K562 (cell line): ENCODE results near the gene MAP1LC3B2. TPM values are rescaled to one million over a fixed set of nuclear protein-coding genes. Genes with fewer than 3 reads are reported as not detected.

Experiments
- ARNT ChIP-seq, 2 experiments: fragments of 450-650 bp; IDR thresholded peaks; 2 replicates each; pipeline ENCODE4 v1.6.1; 2016; ENCODE audit warnings: mild to moderate bottlenecking in 1 of 2
- CREB1 ChIP-seq, 2 experiments: sonication (generic) in 1 of 2; formaldehyde crosslinking in 1 of 2; IDR thresholded peaks; 2 replicates each; pipeline versions ENCODE4 v1.6.1 to v1.8.0; 2012 to 2022; ENCODE audit warnings: inconsistent platforms in 1 of 2, mild to moderate bottlenecking in 1 of 2, missing genetic modification reagents in 1 of 2, moderate library complexity in 1 of 2
- DACH1 ChIP-seq: fragments of 450-650 bp; IDR thresholded peaks from 2 replicates; pipeline ENCODE4 v1.6.1; 2018; ENCODE audit not compliant: partially characterized antibody
- DMBX1 ChIP-seq: fragments of 250-450 bp; sonication (Bioruptor Pico); IDR thresholded peaks from 2 replicates; pipeline ENCODE4 v1.8.0; 2022; ENCODE audit warnings: inconsistent platforms, mild to moderate bottlenecking, moderate library complexity, borderline replicate concordance
- DPF2 ChIP-seq: fragments of 450-650 bp; IDR thresholded peaks from 2 replicates; pipeline ENCODE4 v1.6.1; 2016
- GATA2 ChIP-seq: sonication (generic); formaldehyde crosslinking; IDR thresholded peaks from 2 replicates; pipeline ENCODE4 v1.4.0; 2020; ENCODE audit warnings: mild to moderate bottlenecking, missing genetic modification reagents
- GTF2E2 ChIP-seq: fragments of 200-800 bp; sonication (Bioruptor generic); IDR thresholded peaks from 2 replicates; pipeline ENCODE4 v1.6.1; 2016; ENCODE audit warnings: missing genetic modification characterization, missing compliant biosample characterization
- KLF1 ChIP-seq: fragments of 450-650 bp; IDR thresholded peaks from 2 replicates; pipeline ENCODE4 v1.6.1; 2016; ENCODE audit warnings: missing genetic modification characterization, missing compliant biosample characterization
- NFIX ChIP-seq: fragments of 250-450 bp; sonication (Bioruptor Pico); IDR thresholded peaks from 2 replicates; pipeline ENCODE4 v1.4.0; 2020; ENCODE audit warnings: low read depth, mild to moderate bottlenecking, moderate library complexity
- RBM25 ChIP-seq: fragments of 200-400 bp; formaldehyde crosslinking; IDR thresholded peaks from 2 replicates; pipeline ENCODE4 v1.6.1; 2018; ENCODE audit warnings: low read length, low read depth, moderate library complexity; ENCODE audit not compliant: severe bottlenecking
- RFX7 ChIP-seq: fragments of 250-450 bp; sonication (Bioruptor Pico); IDR thresholded peaks from 2 replicates; pipeline ENCODE4 v1.5.1; 2021; ENCODE audit warnings: mild to moderate bottlenecking
- RUNX1 ChIP-seq: sonication (generic); IDR thresholded peaks from 2 replicates; pipeline ENCODE4 v1.6.1; 2016; ENCODE audit warnings: antibody characterized with exemption, low read depth
- SIN3B ChIP-seq: fragments of 450-650 bp; IDR thresholded peaks from 2 replicates; pipeline ENCODE4 v1.6.1; 2017; ENCODE audit warnings: low read depth, mild to moderate bottlenecking, moderate library complexity
- SIRT6 ChIP-seq: IDR thresholded peaks from one replicate; pipeline ENCODE4 v1.6.1; 2012; ENCODE audit warnings: low read depth, mild to moderate bottlenecking, control low read depth, inconsistent platforms, low read length, moderate library complexity
- SMC3 ChIP-seq: conservative IDR thresholded peaks from 2 replicates; pipeline ENCODE4 v1.6.1; 2011; ENCODE audit warnings: low read depth, low read length, improper control_type of control experiment; ENCODE audit not compliant: insufficient read depth
- ZNF146 ChIP-seq: IDR thresholded peaks from one replicate; pipeline ENCODE4 v1.6.1; 2018; ENCODE audit warnings: missing compliant biosample characterization; ENCODE audit not compliant: unreplicated experiment
- polyA plus RNA-seq, 8 experiments: library from polyadenylated mRNA; depleted of rRNA in 4 of 8; stranded (reverse) in 5 of 8; unstranded in 3 of 8; fragments of >200 nt; fragmentation: Nextera tagmentation in 2 of 8; fragmentation: Illumina TruSeq in 1 of 8; extraction: Ambion mirVana in 2 of 8; extraction: Trizol in 1 of 8; gene quantifications; 2 replicates each; pipeline versions ENCODE4 v1.2.1 to v1.2.3, GENCODE V29; 2011 to 2014; ENCODE audit warnings: inconsistent platforms in 1 of 8, missing spikeins in 1 of 8
- total RNA-seq, 7 experiments: library from RNA; depleted of rRNA in 6 of 7; stranded (reverse); fragments of >200 nt in 6 of 7; fragmentation: Illumina TruSeq in 2 of 7; extraction: Trizol in 2 of 7; gene quantifications; 2 replicates each; pipeline versions ENCODE4 v1.2.1 to v1.2.3, GENCODE V29; 2011 to 2021; ENCODE audit warnings: low replicate concordance in 1 of 7
- TF ChIP-seq, protein P1 (sequence below): sonication (generic); formaldehyde crosslinking; IDR thresholded peaks from 2 replicates; pipeline ENCODE4 v1.8.0; 2022; ENCODE audit warnings: mild to moderate bottlenecking, missing genetic modification reagents
- TF ChIP-seq, protein P2 (sequence below): sonication (generic); formaldehyde crosslinking; IDR thresholded peaks from 2 replicates; pipeline ENCODE4 v1.8.1; 2023; ENCODE audit warnings: mild to moderate bottlenecking, missing genetic modification reagents
- TF ChIP-seq, protein P3 (sequence below), 2 experiments: fragments of 450-650 bp; conservative IDR thresholded peaks; 2 replicates each; pipeline ENCODE4 v1.6.1; 2017; ENCODE audit warnings: mild to moderate bottlenecking in 2 of 2, moderate library complexity in 2 of 2
- TF ChIP-seq, protein P4 (sequence below): fragments of 200-800 bp; sonication (Bioruptor generic); IDR thresholded peaks from 2 replicates; pipeline ENCODE4 v1.6.1; 2017; ENCODE audit warnings: missing genetic modification characterization, missing compliant biosample characterization
- TF ChIP-seq, protein P5 (sequence below), 2 experiments: fragments of 200-800 bp in 1 of 2; sonication (Bioruptor generic) in 1 of 2; sonication (generic) in 1 of 2; formaldehyde crosslinking in 1 of 2; IDR thresholded peaks in 1 of 2; conservative IDR thresholded peaks in 1 of 2; 2 replicates each; pipeline versions ENCODE4 v1.5.0 to v1.6.1; 2016 to 2020; ENCODE audit warnings: missing compliant biosample characterization in 1 of 2, missing genetic modification characterization in 1 of 2, missing genetic modification reagents in 1 of 2

The MAP1LC3B2 gene
- total and polyA plus RNA-seq, 9 of the 15 experiments (the other 6 are each of a cell fraction or from before 2014, with no cell fraction given) = 0.53 to 2.8 (median 0.76) TPM; not detected in 2

DNA sequence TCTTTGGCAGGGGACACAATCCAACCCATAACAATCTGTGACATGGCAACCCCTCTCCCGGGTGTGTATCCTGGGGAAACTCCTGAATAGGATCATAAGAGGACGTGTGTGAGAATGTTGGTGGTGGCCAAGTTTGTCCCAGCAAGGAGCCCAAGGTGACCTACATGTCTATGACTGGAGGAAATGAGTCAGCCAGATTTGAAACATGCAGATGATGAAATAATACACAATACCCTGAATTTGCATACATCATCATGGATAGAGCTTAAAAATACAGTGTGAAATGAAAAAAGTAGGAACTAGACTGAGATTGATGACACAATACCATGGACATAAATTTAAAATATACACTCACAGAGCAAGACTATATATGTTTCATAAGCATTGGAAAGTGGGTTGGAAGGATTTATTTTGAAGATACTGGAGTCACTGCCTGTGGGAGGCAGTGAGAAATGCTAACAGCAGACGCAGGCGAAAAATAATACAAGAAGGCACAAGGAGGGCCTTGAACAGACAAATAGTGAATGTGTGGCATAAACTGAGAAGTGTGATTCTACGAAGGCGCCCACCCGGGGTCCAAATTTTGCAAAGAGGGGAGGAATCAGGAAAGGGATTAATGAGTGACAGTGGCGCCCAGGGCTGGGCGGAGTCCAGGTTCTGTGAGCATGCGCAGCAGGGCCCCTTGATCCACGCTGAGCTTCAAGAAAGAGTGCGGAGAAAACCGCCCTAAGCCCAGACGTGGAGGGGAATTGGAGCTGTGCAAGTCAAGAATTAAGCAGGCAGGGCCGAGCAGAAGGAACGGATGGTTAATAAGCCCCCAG lies 7.0 kb upstream of the MAP1LC3B2 start (continued):
- TF ChIP-seq CREB1 (IDR thresholded peaks at IDR 0.05) (no peak), CREB1 (CRISPR knock-in tag; IDR thresholded peaks at IDR 0.05) (peak; percentile 70; the same call in 1 of the 2 replicates), DMBX1 (CRISPR knock-in tag) (peak; percentile 82; the same call in 1 of the 2 replicates), ARNT (IDR thresholded peaks at IDR 0.05) (peak in 1 of 2 experiments; percentile 25; a peak in 1 of 4 replicates), NFIX (CRISPR knock-in tag) (0 out of 2 replicates have a peak, but pooled peaks have one; percentile 35), SMC3 (no peak), SIN3B (no peak), ZNF146 (no peak), RFX7 (CRISPR knock-in tag) (no peak), RUNX1 (no peak), DPF2 (peak; percentile 76; the same call in 1 of the 2 replicates), GATA2 (CRISPR knock-in tag) (no peak), RBM25 (no peak), KLF1 (tag) (no peak), DACH1 (no peak), SIRT6 (no peak), GTF2E2 (0 out of 2 replicates have a peak, but pooled peaks have one; percentile 6)
- TF ChIP-seq, protein P1, sequence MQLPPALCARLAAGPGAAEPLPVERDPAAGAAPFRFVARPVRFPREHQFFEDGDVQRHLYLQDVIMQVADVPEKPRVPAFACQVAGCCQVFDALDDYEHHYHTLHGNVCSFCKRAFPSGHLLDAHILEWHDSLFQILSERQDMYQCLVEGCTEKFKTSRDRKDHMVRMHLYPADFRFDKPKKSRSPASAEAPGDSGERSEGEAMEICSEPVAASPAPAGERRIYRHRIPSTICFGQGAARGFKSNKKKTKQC = no peak
- TF ChIP-seq, protein P2, sequence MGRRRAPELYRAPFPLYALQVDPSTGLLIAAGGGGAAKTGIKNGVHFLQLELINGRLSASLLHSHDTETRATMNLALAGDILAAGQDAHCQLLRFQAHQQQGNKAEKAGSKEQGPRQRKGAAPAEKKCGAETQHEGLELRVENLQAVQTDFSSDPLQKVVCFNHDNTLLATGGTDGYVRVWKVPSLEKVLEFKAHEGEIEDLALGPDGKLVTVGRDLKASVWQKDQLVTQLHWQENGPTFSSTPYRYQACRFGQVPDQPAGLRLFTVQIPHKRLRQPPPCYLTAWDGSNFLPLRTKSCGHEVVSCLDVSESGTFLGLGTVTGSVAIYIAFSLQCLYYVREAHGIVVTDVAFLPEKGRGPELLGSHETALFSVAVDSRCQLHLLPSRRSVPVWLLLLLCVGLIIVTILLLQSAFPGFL (CRISPR knock-in tag) = no peak
- TF ChIP-seq, protein P3, sequence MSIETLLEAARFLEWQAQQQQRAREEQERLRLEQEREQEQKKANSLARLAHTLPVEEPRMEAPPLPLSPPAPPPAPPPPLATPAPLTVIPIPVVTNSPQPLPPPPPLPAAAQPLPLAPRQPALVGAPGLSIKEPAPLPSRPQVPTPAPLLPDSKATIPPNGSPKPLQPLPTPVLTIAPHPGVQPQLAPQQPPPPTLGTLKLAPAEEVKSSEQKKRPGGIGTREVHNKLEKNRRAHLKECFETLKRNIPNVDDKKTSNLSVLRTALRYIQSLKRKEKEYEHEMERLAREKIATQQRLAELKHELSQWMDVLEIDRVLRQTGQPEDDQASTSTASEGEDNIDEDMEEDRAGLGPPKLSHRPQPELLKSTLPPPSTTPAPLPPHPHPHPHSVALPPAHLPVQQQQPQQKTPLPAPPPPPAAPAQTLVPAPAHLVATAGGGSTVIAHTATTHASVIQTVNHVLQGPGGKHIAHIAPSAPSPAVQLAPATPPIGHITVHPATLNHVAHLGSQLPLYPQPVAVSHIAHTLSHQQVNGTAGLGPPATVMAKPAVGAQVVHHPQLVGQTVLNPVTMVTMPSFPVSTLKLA (conservative IDR thresholded peaks at IDR 0.05) = no peak; a peak in 1 of 4 replicates
- TF ChIP-seq, protein P4, sequence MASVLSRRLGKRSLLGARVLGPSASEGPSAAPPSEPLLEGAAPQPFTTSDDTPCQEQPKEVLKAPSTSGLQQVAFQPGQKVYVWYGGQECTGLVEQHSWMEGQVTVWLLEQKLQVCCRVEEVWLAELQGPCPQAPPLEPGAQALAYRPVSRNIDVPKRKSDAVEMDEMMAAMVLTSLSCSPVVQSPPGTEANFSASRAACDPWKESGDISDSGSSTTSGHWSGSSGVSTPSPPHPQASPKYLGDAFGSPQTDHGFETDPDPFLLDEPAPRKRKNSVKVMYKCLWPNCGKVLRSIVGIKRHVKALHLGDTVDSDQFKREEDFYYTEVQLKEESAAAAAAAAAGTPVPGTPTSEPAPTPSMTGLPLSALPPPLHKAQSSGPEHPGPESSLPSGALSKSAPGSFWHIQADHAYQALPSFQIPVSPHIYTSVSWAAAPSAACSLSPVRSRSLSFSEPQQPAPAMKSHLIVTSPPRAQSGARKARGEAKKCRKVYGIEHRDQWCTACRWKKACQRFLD (CRISPR knock-in tag) = peak; percentile 77; the same call in 1 of the 2 replicates
- TF ChIP-seq, protein P5, sequence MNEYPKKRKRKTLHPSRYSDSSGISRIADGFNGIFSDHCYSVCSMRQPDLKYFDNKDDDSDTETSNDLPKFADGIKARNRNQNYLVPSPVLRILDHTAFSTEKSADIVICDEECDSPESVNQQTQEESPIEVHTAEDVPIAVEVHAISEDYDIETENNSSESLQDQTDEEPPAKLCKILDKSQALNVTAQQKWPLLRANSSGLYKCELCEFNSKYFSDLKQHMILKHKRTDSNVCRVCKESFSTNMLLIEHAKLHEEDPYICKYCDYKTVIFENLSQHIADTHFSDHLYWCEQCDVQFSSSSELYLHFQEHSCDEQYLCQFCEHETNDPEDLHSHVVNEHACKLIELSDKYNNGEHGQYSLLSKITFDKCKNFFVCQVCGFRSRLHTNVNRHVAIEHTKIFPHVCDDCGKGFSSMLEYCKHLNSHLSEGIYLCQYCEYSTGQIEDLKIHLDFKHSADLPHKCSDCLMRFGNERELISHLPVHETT (CRISPR knock-in tag; conservative IDR thresholded peaks at IDR 0.05 in 1 of 2, IDR thresholded peaks at IDR 0.05 in 1 of 2) = 0 out of 4 replicates have a peak, but pooled peaks of 1 of the 2 experiments have one; percentile 31
